Hematopoietic multipotent progenitor cell treated with erythropoietin and hydrocortisone succinate and interleukin-3 and kit ligand, for 17 days (in vitro differentiated cells): ENCODE results near the gene GAPT.
"Not testable (repeated sequence)": the region's sequence is repeated elsewhere in the genome, so short reads cannot be mapped to it uniquely, and the experiment has no call there.

Experiments
- DNase-seq: peaks from one replicate; pipeline ENCODE4 v3.0.0-alpha.2; 2015; ENCODE audit warnings: low spot score

The GAPT gene

DNA sequence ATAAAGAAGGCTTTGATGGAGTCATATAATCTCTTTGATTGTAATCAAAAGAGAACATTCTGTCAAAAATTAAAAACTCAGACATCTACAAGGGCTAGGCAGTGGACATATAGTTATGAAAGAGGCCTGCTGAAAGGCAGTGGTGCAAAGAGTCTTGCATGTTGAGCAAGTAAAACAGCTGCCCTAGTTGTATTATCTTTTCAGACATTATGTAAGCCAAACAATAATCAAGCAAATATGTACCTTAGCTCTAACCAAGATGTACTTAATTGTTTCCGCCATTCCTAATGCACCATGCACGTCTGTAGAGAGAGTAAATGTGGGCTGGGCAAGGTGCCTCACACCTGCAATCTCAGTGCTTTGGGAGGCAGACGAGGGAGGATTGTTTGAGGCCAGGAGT, 14.3 kb downstream of the GAPT start:
- DNase-seq: no peak

- DNase-seq: no peak
Measured at GRCh38 chr5:58505971-58506640, 14.9 kb downstream of the GAPT start.

DNA sequence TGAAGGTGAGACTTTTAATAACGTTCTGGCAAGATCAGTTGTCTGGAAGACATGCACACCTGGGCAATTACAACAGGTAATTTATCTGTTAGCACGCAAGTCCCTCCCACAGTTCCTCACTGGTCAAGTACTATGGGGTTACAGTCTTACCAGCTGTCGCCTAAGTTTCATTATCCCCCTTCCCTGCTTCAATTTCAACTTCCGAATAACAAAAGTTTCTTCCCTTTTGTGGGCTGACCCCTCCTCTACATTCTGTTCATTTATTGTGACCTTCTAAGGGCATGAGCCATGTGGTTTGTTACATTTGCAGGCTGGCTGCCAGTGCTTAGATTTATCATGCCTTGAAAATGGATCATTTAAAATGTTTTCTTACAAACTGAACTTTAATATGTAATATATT, 16.5 kb downstream of the GAPT start:
- DNase-seq: no peak

GRCh38 chr5:58517198-58517597, 26.0 kb downstream of the GAPT start:
- DNase-seq: no peak

GRCh38 chr5:58523956-58524355, 32.7 kb downstream of the GAPT start:
- no peak for DNase-seq

DNA sequence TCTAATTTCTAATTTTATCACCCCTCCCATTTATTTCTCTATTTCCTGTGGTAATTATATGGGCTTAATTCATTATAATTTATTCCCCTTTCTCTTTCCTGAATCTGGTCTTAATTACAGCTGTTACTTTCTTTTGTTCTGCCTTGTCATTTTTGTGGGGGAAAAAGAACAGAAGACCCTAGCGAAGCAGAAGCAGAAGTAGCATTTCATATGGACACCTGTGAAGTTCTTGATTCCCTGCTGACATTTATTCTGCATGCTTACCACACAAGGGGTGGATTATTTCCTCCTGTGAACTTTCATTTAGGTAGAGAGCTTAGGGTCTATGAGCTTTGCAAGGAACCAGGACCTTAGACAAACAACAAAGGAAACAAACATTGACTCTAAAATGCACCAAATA, 33.3 kb downstream of the GAPT start:
- DNase-seq: no peak

- no peak for DNase-seq
Measured at GRCh38 chr5:58530942-58531490, 39.8 kb downstream of the GAPT start.

DNA sequence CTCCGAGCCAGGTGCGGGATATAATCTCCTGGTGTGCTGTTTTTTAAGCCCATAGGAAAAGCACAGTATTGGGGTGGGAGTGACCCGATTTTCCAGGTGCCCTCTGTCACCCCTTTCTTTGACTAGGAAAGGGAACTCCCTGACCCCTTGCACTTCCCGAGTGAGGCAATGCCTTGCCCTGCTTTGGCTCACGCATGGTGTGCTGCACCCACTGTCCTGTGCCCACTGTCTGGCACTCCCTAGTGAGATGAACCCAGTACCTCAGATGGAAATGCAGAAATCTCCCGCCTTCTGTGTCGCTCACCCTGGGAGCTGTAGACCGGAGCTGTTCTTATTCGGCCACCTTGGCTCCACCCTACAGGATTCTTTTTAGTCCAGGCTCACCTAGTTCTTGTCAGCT, 50.7 kb downstream of the GAPT start:
- not testable (repeated sequence) for DNase-seq

DNA sequence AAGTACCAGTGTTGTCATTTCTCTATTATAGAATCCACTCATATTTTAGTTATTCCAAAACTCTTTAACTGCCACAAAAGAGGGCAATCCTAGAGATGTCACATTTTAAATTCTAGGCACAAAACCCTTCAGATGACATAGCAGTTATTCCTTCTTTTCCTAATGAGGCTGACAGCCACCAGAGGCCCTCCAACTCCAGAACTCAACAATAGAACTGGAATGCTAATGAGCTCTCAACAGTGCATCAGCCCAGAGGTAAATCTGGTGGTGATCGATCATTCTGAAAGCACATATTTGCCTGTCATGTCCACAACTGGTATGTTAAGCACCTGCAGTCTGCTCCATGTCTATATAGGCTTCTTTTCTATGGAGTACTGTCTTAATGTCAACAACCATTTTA, 51.5 kb downstream of the GAPT start:
- DNase-seq: no peak

GRCh38 chr5:58543723-58544122, 52.5 kb downstream of the GAPT start:
- DNase-seq: no peak

GRCh38 chr5:58544195-58544594, 53.0 kb downstream of the GAPT start:
- no peak for DNase-seq

DNA sequence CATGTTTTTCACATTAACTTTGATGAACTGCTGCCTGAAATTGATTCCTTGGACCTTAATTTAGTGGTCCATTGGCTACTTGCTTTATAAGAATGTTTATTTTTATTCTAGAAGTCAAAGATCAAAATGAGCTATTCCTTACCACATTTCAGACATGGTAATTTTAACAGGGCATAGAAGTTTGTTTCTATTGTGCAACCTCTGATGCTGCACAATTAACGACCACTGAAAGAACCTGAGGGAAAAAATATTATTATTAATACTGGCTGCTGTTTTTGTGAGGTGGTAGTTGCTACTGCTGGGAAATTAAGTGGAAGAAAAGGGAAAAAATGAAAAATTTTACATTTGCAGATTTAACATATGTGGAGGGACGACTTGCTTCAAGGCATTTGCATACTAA, 53.7 kb downstream of the GAPT start:
- DNase-seq: no peak

- DNase-seq: no peak
Measured at GRCh38 chr5:58545912-58546311, 54.7 kb downstream of the GAPT start.
